GM11168 (cell line): ENCODE data around the gene CDYL2.
"Not testable (repeated sequence)": the region's sequence is repeated elsewhere in the genome, so short reads cannot be mapped to it uniquely, and the experiment has no call there.

Experiments
- in situ Hi-C: fragments of 300-500 bp; cut with MboI; formaldehyde crosslinking; loops from one replicate; pipeline ENCODE4 v1.12.0; 2022; ENCODE audit warnings: low sequenced_read_pairs; ENCODE audit not compliant: unreplicated experiment

CDYL2 gene

DNA sequence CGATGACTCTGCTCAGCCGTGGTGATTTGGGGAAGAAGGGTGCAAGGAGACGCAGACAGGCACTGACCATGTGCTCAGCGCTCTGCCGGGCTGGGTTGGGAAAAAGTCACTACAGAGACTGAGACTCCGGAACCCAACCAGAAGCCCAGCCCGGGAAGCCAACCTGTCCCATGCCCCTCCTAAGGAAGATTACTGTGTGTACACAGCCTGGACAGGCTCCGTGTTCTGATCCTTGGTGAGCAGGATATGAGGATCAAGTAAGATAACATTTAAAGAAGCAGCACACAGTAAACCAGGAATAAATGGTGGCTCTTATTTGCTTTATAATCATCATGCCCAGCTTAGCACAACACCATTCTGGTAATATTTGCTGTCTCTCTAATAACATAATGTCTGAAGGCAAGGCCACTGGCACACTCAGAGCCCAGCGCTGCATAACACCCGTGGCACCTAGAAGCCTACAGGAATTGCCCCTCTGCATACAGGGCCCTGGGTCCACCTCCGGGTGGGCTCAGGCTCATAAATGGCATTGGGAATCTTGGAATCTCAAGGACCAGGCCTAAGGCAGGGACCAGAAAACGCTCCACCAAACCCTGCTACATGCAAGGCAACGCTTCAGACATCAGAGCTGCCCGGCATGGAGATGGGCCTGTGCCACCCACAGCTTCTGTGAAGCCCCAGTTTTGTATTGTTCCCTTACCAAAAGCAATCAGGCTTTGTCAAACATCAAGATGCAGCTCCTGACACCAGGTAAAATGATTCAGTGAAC, 150.1 kb downstream of the CDYL2 start:
- in situ Hi-C loops: no loop called here

DNA sequence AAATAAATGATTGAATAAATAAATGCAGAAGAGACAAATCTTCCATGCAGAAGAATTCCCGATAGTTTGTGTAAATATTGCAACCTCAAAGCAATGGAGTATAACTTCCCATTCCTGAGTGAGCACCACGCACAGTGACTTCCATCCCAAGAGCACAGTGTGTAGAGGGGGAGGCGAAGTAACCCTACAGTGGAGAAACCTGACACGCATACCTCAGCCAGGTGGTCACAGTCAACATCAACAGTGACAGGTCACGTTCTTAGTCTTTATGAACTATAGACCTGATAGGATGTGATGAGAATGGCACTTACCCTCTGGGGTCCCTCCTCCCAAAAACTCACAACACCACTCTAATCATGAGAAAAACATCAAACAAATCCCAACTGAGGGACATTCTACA, 152.0 kb downstream of the CDYL2 start:
- in situ Hi-C loops: no loop called here

DNA sequence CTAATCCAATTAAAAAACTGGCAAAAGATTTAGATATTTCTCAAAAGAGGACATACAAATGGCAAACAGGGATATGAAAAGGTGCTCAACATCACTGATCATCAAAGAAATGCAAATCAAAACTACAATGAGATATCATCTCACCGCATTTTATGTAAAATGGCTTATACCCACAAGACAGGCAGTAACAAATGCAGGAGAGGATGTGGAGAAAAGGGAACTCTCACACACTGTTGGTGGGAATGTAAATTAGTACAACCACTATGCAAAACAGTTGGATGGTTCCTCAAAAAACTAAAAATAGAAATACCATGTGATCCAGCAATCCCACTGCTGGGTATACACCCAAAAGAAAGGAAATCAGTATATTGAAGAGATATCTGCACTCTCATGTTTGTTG, 154.1 kb downstream of the CDYL2 start:
- in situ Hi-C loops: not testable (repeated sequence)

DNA sequence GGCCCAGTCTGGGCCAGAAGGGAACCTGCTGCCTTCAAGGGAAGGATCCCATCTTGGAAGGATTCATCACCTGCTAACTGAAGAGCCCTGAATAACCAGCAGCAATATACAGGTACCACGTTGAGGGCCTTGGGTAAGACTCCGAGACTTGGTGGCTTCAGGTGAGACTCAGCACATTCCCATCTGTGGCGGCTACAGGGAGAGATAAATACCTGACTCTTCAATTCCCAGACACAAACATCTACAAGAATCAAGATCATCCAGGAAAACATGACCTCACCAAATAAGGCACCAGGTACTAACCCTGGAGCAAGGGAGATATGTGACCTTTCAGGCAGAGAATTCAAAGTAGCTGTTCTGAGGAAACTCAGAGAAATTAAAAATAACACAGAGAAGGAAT, 164.1 kb downstream of the CDYL2 start:
- in situ Hi-C loops: no loop called here

DNA sequence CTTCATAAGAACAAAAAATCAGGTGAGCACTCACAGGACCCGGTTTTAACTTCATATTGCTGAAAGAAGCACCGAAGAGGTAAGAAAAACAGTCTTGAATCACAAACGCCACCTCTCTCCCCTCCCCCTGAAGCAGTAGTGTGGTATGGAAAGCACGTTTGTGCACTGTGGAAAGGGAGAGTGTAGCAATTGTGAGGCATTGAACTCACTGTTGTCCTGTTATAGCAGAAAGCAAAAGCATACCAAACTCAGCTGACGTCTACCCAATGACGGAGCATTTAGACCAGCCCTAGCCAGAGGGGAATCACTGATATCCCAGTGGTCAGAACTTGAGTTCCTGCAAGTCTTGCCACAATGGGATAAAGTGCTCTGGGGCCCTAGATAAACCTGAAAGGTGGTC, 164.8 kb downstream of the CDYL2 start:
- in situ Hi-C loops: no loop called here

DNA sequence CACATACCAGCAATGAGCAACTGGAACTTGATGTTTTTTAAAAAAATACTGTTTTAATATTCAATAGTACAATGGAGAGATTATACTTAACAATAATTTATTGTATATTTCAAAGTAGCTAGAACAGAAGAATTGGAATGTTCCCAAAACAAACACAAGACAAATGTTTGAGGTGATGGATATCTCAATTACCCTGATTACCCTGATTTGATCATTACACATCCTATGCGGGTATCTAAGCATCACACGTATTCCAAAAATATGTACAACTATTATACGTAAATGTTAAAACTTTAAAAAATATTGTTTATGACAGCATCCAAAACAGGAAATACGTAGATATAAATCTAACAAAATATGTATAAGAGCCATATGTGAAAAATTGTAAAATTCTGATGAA, 166.8 kb downstream of the CDYL2 start:
- in situ Hi-C loops: no loop called here

DNA sequence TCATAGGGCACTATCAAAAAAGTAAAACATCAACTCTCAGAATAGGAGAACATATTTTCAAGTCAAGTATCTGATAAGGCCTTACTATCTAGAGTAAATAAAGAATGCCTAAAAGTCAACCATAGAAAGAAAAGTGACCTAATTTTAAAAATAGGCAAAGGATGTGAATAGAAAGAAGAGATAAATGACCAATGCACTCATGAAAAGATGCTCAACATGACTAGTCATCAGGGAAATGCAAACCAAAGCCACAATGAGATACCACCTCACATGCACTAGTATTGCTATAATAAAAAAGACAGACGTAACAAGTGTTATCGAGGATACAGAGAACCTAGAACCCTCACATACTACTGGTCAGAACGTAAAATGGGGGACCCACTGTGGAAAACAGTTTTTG, 172.8 kb downstream of the CDYL2 start:
- in situ Hi-C loops: no loop called here

DNA sequence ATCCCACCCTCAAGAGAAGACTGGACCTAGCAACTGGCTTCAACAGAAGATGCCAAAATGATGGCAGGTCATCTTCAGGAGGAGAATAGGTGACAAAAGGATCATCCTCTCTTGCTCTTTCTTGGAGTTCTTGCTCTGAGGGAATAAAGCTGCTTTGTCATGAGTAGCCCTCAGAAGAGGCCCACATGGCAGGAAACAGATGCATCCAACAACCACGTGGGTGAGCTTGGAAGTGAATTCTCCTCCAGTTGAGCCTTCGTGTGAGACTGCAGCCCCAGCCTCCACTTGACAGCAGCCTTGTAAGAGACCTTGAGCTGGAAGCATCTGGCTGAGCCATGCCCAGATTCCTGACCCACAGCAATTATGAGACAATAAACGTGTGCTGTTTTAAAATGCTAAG, 176.1 kb downstream of the CDYL2 start:
- in situ Hi-C loops: no loop called here

DNA sequence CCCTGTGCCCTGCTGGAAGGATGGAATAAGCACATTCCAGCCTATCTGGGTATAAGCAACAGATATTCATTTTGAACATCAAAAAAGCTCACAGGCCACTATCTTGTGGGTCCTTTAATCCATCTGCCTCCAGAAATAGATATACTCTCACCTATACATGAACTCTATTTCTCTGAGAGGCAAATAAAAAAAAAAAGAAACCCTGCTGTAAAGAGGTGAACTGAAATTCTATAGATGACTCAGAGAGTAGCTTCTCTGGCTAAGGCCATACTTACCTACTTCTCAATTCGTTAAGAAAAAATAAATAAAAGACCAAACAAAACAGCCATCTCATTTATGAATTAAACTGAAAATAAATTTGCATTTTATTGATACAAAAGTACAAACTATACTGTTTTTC, 177.3 kb downstream of the CDYL2 start:
- in situ Hi-C loops: no loop called here

DNA sequence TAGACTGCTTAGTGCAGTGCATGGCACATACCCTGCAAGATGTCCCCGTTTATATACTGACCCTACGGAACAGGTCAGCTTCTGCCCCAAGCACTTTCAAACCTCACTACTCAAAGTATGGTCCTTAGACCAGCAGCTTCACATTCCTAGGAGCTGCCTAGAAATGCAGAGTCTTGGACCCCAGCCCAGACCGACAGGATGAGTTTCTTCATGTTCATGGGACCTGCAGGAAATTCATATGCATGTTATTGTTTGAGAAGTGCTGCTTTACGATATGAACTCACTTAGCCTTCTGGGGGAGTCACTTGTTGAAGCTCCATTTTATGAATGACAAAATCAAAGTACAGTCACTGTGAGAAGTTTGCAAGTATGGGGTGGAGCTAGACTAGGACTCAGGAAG, 181.0 kb downstream of the CDYL2 start:
- in situ Hi-C loops: no loop called here

DNA sequence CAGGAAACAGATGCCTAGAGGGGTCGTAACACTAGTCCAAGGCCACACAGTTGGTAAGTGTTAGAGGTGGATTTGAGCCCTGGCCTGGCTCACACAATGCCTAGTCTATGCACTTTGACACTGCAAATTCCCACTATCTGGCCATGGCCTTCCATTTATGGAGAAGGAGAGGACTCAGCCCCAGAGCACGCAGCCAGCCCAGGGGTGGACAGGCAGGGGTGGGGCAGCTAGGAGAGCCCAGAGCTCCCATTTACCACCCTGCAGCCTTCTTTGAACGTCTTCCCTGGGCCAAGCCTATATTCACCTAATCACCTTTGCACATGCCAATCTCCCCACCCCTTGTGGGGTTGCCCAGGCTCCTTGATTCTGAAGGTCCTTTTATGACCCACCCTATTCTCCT, 182.4 kb downstream of the CDYL2 start:
- in situ Hi-C loops: no loop called here

DNA sequence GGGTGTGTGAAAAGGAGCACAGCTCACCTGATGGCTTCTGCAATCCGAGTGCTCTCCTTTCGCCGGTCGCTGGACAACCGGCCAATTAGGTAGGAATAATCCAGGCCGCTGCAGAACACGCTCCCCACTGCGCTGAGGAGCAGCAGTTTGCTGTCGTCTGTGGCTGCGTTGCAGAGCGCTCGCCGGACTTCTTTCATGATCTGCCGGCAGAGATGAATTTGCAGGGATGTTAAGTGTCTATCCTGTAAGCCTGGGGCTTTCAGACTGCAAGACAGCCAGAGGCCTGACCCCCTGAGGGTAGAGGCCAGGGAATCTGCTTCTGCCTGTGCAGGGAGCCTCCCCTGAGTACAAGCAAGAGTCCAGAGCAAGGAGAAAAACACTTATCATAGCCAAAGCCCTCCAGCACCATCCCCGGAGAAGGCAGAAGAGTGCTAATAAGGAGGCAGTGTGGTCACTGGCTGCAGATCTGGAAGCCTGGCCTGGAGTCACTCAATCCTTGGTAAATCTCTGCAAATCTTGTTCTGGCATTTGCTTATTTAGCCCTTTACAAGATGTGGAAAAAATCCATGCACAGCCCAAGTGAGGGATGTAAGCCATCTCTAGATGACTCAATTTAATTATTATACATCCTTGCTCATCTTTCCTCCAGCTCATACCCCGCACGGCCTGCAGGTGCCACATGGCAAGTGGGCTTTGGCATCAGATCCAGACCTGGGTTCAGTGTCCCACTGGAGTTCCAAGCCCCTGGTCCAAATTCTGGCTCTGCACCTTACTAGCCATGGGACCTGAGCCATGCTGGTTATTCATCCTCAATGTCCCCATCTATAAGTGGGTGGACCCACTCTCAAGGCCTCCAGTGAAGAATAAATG, 183.4 kb downstream of the CDYL2 start:
- in situ Hi-C loops: no loop called here

DNA sequence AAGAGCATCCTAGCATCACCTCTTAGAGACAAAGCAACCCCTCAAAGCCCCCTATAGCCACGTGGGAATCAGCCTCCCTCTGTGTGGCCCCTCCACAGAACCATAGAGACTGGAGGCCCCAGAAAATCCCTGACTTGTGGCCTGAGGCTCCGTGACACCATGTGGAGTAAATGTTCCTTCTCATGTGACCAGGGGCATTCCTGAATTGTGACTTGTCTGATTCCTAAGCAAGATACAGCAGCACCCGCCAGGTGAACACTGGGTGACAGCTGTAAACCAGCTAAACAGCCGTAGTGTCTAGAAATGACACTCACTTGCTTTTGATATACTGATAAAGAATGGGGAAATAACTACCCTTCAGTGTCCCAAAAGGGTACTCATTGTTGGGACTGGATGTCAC, 184.6 kb downstream of the CDYL2 start:
- in situ Hi-C loops: no loop called here

DNA sequence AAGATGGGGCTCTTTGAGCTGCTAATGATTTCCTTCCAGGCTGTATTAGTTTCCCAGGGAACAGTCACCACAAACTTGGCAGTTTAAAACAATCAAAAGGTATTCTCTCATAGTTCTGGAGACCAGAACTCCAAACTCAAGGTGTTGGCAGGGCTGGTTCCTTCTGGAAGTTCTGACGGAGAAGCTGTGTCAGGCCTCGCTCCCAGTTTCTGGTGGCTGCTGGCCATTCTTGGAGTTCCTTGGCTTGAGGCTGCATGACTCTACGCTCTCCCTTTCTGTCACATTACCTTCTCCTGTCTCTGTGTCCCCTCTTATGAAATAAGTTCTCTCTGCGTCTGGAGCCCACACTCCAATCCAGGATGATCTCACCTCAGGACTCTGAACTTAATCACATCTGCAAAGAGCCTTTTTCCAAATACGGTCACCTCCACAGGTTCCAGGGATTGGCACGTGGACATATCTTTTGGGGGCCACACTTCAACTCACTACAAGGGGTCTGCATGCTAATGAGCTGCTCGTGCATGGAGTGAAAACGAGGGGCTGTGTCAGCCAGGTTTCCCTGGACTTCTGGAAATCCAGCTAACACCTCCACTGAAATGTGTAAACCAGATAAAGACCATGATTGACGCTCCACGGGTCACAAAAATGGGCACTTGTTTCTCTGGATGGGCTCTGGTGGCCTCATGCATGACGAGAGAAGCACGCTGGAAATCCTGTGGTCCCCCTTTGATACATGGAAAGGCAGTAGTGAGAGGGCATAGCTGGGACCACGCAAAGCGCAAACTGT, 185.3 kb downstream of the CDYL2 start:
- in situ Hi-C loops: no loop called here

DNA sequence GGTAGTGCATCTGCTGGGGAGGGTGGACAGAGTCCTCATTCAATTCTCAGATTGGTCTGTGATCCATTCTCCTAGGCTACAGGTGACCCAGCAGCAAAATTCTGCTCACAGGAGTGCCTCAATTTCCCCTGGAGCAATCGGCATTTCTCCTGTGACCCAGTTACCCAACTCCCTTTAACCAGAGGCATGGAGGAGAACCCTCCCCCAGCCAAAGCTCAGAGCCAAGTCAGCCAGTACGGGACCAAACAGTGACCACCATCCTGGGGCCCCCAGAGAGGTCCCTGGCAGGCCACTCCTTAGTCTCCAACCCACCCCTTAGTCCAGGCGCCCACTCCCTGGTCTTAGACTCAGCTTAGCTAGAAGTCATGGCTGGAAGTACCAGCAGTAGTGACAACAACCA, 188.0 kb downstream of the CDYL2 start:
- in situ Hi-C loops: no loop called here

DNA sequence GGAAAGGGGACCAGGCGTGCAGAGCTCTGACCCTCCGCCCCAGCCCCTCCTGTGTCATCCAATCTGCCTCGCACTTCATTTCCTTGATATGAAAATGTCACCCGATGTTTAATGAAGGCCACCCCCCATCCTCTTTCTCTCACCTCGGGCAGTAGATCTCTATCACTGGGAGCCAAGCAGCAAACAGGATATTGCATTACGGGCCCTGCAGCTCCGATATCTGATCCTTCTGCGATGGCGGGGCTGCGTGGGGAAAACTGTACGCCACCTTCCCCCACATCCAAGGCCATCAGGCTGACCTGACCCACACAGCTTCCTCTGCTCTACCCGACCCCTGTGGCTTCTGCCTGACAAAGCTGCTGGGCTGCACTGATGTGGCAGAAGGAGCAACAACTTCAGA, 188.7 kb downstream of the CDYL2 start:
- in situ Hi-C loops: no loop called here

DNA sequence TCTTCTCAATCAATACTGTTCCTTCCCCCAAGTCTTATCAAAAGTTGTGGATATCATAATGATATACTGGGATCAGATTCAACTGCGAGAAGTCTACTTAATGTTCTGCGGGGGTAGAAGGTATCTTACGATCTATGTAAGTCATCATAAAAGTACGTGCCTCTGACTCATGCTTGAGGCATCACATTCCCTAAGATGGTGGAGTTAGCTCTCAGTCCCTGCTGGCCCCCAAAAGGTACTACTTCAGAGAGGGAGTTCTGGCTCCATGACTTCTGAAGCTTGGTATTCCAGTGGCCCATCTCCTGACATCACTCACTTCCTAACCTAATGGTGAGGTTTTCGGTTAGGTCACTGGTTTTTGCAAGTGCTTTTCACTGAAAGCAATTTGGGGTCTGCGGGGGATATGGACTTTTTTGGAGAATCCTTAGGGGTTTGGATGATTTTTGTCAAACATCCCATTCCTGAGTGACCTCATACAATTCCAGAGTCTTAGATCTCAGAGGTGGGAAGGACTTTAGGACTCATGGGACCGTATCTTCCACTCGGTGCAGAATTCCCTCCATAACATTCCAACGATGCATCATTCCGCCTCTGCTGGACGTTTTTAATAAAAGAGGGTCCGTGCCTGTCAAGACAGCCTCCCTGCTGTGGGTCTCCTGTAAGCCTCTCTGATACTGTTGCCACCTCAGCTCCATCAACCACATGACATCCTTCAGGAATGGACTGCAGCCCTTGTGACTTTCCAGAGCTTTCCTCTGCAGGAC, 189.3 kb downstream of the CDYL2 start:
- in situ Hi-C loops: no loop called here

DNA sequence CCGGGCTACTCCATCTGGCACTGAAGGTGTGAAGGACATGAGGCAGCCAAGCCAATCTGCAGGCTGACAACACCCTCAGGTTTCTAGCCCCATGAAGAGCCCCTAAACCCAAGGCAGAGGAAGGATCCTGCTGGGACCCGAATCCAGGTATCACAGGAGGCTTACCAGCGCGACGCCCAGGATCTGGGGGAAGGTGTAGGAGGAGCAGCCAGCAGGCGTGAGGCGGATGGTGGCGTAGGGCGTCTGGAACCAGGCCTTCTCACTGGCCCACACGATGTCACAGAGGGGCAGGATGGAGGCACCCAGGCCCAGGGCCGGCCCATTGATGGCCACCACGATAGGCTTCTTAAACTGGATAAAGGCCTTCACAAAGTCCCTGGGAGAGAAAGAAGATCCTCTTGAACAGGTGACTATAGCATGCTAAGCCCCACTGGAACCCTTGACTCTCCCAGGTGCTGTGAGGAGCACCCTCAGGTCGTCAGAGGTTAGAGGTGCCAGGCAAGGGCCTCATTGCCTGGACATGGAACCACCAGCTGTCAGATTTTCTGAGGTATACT, 191.9 kb downstream of the CDYL2 start:
- in situ Hi-C loops: no loop called here

DNA sequence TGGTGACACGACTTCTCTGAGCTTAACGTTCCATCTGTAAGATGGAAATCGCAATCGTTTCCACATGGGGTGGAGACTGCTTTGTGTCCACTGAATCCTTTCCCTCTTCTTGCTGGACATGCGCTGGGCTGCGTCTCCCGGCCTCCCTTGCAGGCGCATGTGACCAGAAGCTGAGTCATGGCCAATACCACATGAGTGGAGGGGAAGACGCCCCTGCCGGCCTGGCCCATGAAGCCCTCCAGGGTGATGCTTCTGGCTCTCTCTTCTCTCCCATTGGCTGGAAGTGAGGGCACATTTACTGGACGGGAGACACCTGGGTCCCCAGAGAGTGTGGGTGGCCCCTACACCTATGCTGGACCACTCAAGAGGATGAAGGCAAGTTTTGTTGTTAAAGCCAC, 192.5 kb downstream of the CDYL2 start:
- in situ Hi-C loops: no loop called here
